Esophagus squamous epithelium (tissue), 4 donors: ENCODE results near the gene PRR33.

Experiments used
- POLR2A ChIP-seq, 4 donors: fragments of 450-650 bp; IDR thresholded peaks; one replicate each; pipeline ENCODE4 v1.6.1; 2017; ENCODE audit warnings: antibody characterized with exemption in 4 of 4, mild to moderate bottlenecking in 4 of 4, moderate library complexity in 3 of 4
- TF ChIP-seq, protein P1 (sequence below), 6 experiments: fragments of 450-650 bp in 4 of 6; fragments of 200-600 bp in 2 of 6; sonication (generic) in 2 of 6; IDR thresholded peaks; one replicate each; pipeline ENCODE4 v1.5.1; 2016 to 2019; ENCODE audit warnings: antibody characterized with exemption in 6 of 6, mild to moderate bottlenecking in 4 of 6, moderate library complexity in 4 of 6

- TF ChIP-seq, protein P1, sequence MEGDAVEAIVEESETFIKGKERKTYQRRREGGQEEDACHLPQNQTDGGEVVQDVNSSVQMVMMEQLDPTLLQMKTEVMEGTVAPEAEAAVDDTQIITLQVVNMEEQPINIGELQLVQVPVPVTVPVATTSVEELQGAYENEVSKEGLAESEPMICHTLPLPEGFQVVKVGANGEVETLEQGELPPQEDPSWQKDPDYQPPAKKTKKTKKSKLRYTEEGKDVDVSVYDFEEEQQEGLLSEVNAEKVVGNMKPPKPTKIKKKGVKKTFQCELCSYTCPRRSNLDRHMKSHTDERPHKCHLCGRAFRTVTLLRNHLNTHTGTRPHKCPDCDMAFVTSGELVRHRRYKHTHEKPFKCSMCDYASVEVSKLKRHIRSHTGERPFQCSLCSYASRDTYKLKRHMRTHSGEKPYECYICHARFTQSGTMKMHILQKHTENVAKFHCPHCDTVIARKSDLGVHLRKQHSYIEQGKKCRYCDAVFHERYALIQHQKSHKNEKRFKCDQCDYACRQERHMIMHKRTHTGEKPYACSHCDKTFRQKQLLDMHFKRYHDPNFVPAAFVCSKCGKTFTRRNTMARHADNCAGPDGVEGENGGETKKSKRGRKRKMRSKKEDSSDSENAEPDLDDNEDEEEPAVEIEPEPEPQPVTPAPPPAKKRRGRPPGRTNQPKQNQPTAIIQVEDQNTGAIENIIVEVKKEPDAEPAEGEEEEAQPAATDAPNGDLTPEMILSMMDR (IDR thresholded peaks at IDR 0.05): no peak
- TF ChIP-seq POLR2A (IDR thresholded peaks at IDR 0.05): peak in 1 of 4 donors; percentile 22
Measured at GRCh38 chr11:1868636-1869291, 22.9 kb downstream of the PRR33 start.
